ENCODE measurements around the gene RC3H1. TPM values are rescaled to one million over a fixed set of nuclear protein-coding genes. Genes with fewer than 3 reads are reported as not detected.
A peak's percentile ranks its signal among the peaks of the same experiment; 100 is the strongest.

RC3H1 gene
- 10 to 100 TPM; 20.3 to 34.1 TPM for total RNA-seq

GRCh38 chr1:174022080-174022975, at the start of gene RC3H1:
RC3H1 (minus strand) TSS chr1:174022357; CDS start chr1:173992985, 29,372 bp downstream.
- H3K9me3 ChIP-seq = no peaks in the 10 kb centered on the region
- H3K27ac ChIP-seq = peak within 1 kb of the TSS; percentile 97
- intact Hi-C loops (cut with DNase I) = loop anchor here (5.0 kb wide), 1 partner anchor 135 kb away; the partner anchor contains the start of gene RABGAP1L
- H3K27me3 ChIP-seq (replicated peaks; ENCODE audit: insufficient read depth) = no peaks in the 10 kb centered on the region
- peaks cover 4% of the 10 kb centered on the region for H3K4me1 ChIP-seq (replicated peaks)
- peak within 1 kb of the TSS; percentile 96 to 99 for H3K4me3 ChIP-seq
- TF ChIP-seq POLR2A (IDR thresholded peaks at IDR 0.05) = peak; percentile 94
- TF ChIP-seq CTCF (IDR thresholded peaks at IDR 0.05) = peak in 1 of 4 experiments; percentile 4
- peak; percentile 98 for TF ChIP-seq POLR2AphosphoS5 (IDR thresholded peaks at IDR 0.05)
- no peaks in the 10 kb centered on the region for H3K36me3 ChIP-seq
- under 1% methylated on average over 64 of the region's 78 CpGs for WGBS
- DNase-seq (ENCODE audit: low spot score) = peak; percentile 93

- no peak for TF ChIP-seq CTCF (IDR thresholded peaks at IDR 0.05)
- no peak for TF ChIP-seq POLR2A (IDR thresholded peaks at IDR 0.05)
- no peak for TF ChIP-seq POLR2AphosphoS5 (IDR thresholded peaks at IDR 0.05)
- Histone ChIP-seq H3K4me1 (replicated peaks) (no peaks in the 10 kb centered on the region), H3K4me3 (no peak overlapping the region), H3K27ac (no peak overlapping the region), H3K27me3 (replicated peaks; ENCODE audit: insufficient read depth) (no peaks in the 10 kb centered on the region), H3K9me3 (no peaks in the 10 kb centered on the region), H3K36me3 (no peaks in the 10 kb centered on the region)
- intact Hi-C loops (cut with DNase I) = loop anchor here (10.0 kb wide), 2 partner anchors 96 to 646 kb away; no protein-coding TSS in a partner anchor
- DNase-seq (ENCODE audit: low spot score) = no peak
- 100% methylated on average over 1 of the region's 1 CpG for WGBS
Measured at GRCh38 chr1:174070614-174071013, 48.5 kb upstream of the RC3H1 start.

- no peak for DNase-seq (ENCODE audit: low spot score)
- no peak overlapping the region for H3K4me3 ChIP-seq
- TF ChIP-seq POLR2A (IDR thresholded peaks at IDR 0.05) = no peak
- no peak for TF ChIP-seq POLR2AphosphoS5 (IDR thresholded peaks at IDR 0.05)
- no peak for TF ChIP-seq CTCF (IDR thresholded peaks at IDR 0.05)
- H3K9me3 ChIP-seq = no peaks in the 10 kb centered on the region
- 89% methylated on average over 1 of the region's 1 CpG for WGBS
- no peaks in the 10 kb centered on the region for H3K36me3 ChIP-seq
- intact Hi-C loops (cut with DNase I) = no loop called here
- no peaks in the 10 kb centered on the region for H3K4me1 ChIP-seq (replicated peaks)
- no peaks in the 10 kb centered on the region for H3K27me3 ChIP-seq (replicated peaks; ENCODE audit: insufficient read depth)
- H3K27ac ChIP-seq = no peak overlapping the region
Measured at GRCh38 chr1:174068000-174068399, 45.8 kb upstream of the RC3H1 start.

- DNase-seq (ENCODE audit: low spot score) = no peak
- no peaks in the 10 kb centered on the region for H3K36me3 ChIP-seq
- H3K4me3 ChIP-seq = no peak overlapping the region
- H3K27ac ChIP-seq = no peak overlapping the region
- no peaks in the 10 kb centered on the region for H3K4me1 ChIP-seq (replicated peaks)
- TF ChIP-seq POLR2AphosphoS5 (IDR thresholded peaks at IDR 0.05) (no peak), CTCF (IDR thresholded peaks at IDR 0.05) (no peak), POLR2A (IDR thresholded peaks at IDR 0.05) (no peak)
- WGBS = 82% methylated on average over 4 of the region's 4 CpGs
- no peaks in the 10 kb centered on the region for H3K27me3 ChIP-seq (replicated peaks; ENCODE audit: insufficient read depth)
- no peaks in the 10 kb centered on the region for H3K9me3 ChIP-seq
- intact Hi-C loops (cut with DNase I) = no loop called here
Measured at GRCh38 chr1:174060090-174060489, 37.9 kb upstream of the RC3H1 start.
